C4-2B (cell line): Measurements from ENCODE around the gene USP35.

Experiments
- ZFX ChIP-seq: fragments of 450-650 bp; IDR thresholded peaks from 2 replicates; pipeline ENCODE4 v1.6.1; 2017
- TF ChIP-seq, protein P1 (sequence below): fragments of 450-650 bp; conservative IDR thresholded peaks from 2 replicates; pipeline ENCODE4 v1.5.1; 2017; ENCODE audit warnings: mild to moderate bottlenecking

DNA sequence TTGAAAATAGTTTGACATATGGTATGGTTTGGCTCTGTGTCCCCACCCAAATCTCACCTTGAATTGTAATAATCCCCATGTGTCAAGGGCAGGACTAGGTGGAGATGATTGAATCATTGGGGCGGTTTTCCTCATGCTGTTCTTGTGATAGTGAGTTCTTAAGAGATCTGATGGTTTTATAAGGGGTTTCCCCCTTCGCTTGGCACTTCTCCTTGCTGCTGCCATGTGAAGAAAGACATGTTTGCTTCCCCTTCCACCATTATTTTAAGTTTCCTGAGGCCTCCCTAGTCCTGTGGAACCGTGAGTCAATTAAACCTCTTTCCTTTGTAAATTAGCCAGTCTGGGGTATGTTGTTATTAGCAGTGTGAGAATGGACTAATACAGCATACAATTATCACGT is 8.0 kb upstream of the USP35 start:
- TF ChIP-seq, protein P1, sequence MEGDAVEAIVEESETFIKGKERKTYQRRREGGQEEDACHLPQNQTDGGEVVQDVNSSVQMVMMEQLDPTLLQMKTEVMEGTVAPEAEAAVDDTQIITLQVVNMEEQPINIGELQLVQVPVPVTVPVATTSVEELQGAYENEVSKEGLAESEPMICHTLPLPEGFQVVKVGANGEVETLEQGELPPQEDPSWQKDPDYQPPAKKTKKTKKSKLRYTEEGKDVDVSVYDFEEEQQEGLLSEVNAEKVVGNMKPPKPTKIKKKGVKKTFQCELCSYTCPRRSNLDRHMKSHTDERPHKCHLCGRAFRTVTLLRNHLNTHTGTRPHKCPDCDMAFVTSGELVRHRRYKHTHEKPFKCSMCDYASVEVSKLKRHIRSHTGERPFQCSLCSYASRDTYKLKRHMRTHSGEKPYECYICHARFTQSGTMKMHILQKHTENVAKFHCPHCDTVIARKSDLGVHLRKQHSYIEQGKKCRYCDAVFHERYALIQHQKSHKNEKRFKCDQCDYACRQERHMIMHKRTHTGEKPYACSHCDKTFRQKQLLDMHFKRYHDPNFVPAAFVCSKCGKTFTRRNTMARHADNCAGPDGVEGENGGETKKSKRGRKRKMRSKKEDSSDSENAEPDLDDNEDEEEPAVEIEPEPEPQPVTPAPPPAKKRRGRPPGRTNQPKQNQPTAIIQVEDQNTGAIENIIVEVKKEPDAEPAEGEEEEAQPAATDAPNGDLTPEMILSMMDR: no peak
- TF ChIP-seq ZFX: no peak
